SJSA1 (cell line): Measurements from ENCODE around the gene NEU2. TPM values are rescaled to one million over a fixed set of nuclear protein-coding genes. Genes with fewer than 3 reads are reported as not detected.
"Not testable (repeated sequence)": the region's sequence is repeated elsewhere in the genome, so short reads cannot be mapped to it uniquely, and the experiment has no call there.

Experiments used
- DNase-seq, 2 experiments: peaks; one replicate each; pipeline ENCODE4 v3.0.0-alpha.2; 2015 to 2020; ENCODE audit warnings: low spot score in 2 of 2, low read depth in 1 of 2
- H3K27ac ChIP-seq: fragments of 250-450 bp; sonication (Bioruptor Pico); 2 replicates; pipeline ENCODE4 v1.5.1; 2020; ENCODE audit warnings: mild to moderate bottlenecking, moderate library complexity
- H3K27me3 ChIP-seq: fragments of 250-450 bp; sonication (Bioruptor Pico); replicated peaks from 2 replicates; pipeline ENCODE4 v1.5.1; 2020; ENCODE audit warnings: mild to moderate bottlenecking, moderate library complexity
- H3K36me3 ChIP-seq: fragments of 250-450 bp; sonication (Bioruptor Pico); 2 replicates; pipeline ENCODE4 v1.5.1; 2020; ENCODE audit warnings: mild to moderate bottlenecking
- H3K4me1 ChIP-seq: fragments of 250-450 bp; sonication (Bioruptor Pico); replicated peaks from 2 replicates; pipeline ENCODE4 v1.6.1; 2021; ENCODE audit warnings: mild to moderate bottlenecking
- H3K4me3 ChIP-seq: fragments of 250-450 bp; sonication (Bioruptor Pico); 2 replicates; pipeline ENCODE4 v1.5.1; 2020; ENCODE audit warnings: mild to moderate bottlenecking
- H3K9me3 ChIP-seq: fragments of 250-450 bp; sonication (Bioruptor Pico); replicated peaks from 2 replicates; pipeline ENCODE4 v1.5.1; 2020; ENCODE audit warnings: mild to moderate bottlenecking
- total RNA-seq: library from RNA; depleted of rRNA; stranded (reverse); fragments of >200 nt; shearing (Covaris generic); gene quantifications from 2 replicates; pipeline ENCODE4 v1.2.3, GENCODE V29; 2014

NEU2 gene
- total RNA-seq, 1 experiment from 2014 or later = not detected

DNA sequence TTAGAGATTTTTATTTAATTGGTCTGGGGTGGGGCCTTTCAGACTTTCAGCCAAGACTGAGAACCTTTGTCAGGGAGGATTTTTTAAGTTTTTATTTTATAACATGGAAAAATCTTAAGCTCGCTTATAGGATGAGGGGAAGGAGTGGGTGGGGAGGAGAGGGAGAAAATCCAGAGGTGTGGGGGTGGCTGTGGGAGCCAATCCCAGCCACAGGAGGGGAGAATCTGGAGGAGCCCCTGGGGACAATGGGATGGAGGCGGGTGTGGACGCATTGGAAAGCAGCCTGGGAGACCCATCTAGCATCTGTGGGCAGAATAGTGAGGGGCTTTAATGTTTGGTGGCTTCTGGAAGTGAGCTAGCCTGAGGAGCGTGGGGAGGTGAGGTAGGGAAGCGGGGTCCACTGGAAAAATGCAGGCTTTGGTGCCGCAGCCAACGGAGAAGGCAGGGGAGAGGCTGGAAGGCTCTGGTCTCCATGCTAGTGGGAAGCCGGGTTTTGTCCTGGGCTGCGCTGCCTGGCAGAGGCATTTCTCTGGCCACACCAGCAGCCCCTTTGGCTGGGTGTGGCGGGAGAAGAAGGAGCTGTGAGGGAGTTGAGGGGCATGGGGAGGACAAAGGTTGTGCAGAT lies 16.2 kb downstream of the NEU2 start:
- H3K36me3 ChIP-seq = no peaks in the 10 kb centered on the region; the same call in 1 of the 2 replicates
- H3K9me3 ChIP-seq = no peaks in the 10 kb centered on the region
- no peak overlapping the region for H3K27ac ChIP-seq
- no peak overlapping the region for H3K4me3 ChIP-seq
- no peaks in the 10 kb centered on the region for H3K27me3 ChIP-seq
- no peak for DNase-seq
- no peaks in the 10 kb centered on the region for H3K4me1 ChIP-seq

DNA sequence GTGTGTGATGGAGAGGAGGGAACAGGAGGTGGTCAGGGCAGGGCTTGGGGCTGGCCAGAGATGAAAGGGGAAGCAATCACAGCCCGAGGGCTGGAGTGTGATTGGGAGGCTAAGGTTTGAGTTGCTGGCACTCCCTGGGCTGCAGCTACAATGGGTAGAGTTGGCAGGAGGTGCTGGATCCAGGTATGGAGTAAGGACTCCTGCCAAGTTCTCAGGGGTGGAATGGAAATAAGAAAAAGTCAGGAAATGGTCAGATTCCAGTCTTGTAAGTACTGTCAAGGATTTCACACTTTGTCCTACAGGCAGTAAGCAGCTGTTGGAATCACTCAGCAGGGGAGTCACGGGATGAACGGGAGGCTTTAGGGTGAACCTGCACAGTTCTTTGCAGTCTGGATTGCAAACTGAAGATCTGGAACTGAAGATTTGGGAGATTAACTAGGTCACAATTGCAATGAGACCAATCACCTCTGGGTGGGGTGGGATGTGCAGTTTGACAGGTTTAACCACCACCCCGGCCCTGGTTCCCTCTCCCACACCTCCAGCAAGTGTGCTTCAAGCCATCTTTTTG lies 16.8 kb downstream of the NEU2 start:
- Histone ChIP-seq H3K4me1 (peaks cover 2% of the 10 kb centered on the region; the same call in 1 of the 2 replicates), H3K27me3 (no peaks in the 10 kb centered on the region), H3K27ac (no peak overlapping the region), H3K36me3 (no peaks in the 10 kb centered on the region; the same call in 1 of the 2 replicates), H3K9me3 (no peaks in the 10 kb centered on the region), H3K4me3 (no peak overlapping the region)
- DNase-seq = no peak

DNA sequence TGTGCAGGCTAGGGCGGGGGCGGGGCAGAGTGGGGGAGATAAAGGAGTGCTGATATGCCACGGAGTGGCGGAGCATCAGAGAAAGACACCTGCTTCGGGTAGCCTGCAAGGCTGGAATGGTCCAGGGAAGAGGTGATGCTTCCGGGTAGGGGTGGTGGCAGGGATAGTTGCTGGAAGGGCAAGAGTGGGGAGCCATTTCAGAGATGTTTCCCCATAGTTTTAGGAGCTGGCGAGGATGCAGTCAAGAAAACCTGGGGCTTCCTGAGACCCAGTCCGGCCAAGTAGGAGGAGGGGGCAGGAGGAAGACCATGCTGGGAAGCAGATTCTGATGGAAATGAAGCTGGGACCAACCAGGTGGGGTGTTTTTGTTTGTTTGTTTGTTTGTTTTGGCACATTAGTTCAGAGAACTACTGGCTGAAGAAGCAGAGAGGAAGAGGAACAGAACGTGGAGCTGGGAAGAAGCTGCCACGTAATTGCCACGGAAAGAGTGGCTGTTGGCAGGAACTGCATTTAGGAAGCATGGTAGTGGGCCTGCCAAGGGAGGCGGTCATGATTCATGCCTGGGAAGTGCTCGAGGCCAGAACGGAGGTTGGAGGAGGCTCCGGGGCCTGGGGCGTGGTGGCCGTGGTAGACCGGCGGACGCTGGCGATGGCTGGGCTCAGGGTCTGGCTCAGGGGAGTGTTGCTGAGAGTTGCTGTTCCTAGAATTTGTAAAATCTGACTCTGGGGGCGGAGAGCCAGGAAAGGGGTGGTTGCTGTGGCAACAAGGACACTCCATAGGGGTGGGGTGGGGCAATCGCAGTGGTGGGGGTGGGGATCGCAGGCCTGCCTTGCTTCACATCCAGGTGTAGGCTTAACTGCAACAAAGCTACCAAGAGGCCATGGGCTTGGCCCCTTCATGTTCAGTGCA lies 19.0 kb downstream of the NEU2 start:
- no peak for DNase-seq
- Histone ChIP-seq H3K27ac (no peak overlapping the region), H3K9me3 (no peaks in the 10 kb centered on the region), H3K4me1 (peaks cover 9% of the 10 kb centered on the region; the same call in 1 of the 2 replicates), H3K27me3 (no peaks in the 10 kb centered on the region), H3K4me3 (no peak overlapping the region), H3K36me3 (no peaks in the 10 kb centered on the region)

DNA sequence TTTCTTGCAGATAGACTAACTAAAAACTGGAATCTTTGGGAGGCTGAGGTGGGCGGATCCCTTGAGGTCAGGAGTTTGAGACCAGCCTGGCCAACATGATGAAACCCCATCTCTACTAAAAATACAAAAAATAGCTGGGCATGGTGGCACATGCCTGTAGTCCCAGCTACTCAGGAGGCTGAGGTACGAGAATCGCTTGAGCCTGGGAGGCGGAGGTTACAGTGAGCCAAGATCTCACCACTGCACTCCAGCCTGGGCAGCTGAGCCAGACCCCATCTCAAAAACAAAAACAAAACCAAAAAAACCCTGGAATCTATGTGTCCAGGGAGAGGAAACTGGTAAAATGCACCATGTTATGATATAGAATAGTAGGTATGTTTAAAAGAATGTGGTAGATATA lies 20.0 kb downstream of the NEU2 start:
- H3K4me3 ChIP-seq, H3K4me1 ChIP-seq, H3K27me3 ChIP-seq, DNase-seq, H3K36me3 ChIP-seq, H3K27ac ChIP-seq, H3K9me3 ChIP-seq: not testable (repeated sequence)

DNA sequence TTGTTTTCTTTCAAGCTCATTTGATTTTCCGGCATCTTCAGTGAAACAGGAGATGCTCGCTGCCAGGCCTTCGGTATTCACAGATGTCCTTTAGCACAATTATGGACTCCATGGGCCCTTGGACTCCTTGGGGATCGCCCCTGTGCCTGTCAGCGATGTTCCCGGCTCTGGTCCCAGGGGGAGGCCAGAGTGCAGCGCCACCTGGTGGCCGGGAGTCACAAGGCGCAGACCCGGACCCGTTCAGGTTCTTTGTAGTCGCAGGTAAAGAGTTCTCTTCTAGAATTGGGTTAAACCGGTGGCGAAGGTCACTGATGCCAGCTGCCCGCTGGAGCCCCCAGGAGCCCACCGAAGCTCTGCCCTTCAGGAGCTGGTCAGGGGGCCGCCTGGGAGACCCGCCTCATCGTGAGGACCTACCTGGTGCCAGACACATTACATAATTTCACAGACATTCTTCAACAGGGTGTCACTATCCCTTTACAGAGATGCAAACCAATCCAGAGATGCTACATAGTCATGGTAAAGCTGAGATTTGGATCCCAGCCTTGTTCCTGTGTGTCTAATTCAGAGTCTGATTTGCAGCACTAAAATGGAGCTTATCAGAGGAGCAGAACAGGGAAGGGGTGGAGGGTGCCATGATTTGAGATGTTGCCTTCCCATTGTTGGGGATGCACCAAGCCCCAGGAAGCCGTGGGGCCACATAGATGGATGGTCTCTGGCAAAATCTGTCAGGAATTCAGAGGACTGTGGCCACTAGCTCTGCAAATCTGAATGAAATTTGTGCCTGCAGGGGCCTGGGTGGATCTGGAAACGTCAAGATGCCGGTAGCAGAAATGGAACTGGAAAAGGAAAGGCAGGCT lies 21.7 kb downstream of the NEU2 start:
- Histone ChIP-seq H3K4me1 (peaks cover 9% of the 10 kb centered on the region; the same call in 1 of the 2 replicates), H3K36me3 (no peaks in the 10 kb centered on the region), H3K9me3 (no peaks in the 10 kb centered on the region), H3K27me3 (no peaks in the 10 kb centered on the region), H3K4me3 (no peak overlapping the region), H3K27ac (no peak overlapping the region)
- DNase-seq = peak in 1 of 2 experiments; percentile 37

DNA sequence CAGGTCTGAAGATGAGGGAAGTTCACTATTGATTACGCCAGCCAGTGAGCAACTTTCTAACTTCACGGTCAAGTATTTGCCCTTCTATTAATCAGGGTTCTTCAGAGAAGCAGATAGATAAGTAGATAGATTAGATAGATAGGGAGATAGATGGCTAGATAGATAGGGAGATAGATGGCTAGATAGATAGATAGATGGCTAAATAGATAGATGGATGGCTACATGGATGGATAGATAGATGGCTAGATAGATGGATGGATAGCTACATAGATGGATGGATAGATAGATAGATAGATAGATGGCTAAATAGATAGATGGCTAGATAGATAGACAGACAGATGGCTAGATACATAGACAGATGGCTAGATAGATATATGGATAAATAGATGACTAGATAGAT lies 22.9 kb downstream of the NEU2 start:
- no peak for DNase-seq
- Histone ChIP-seq H3K27ac (no peak overlapping the region), H3K36me3 (no peaks in the 10 kb centered on the region)

DNA sequence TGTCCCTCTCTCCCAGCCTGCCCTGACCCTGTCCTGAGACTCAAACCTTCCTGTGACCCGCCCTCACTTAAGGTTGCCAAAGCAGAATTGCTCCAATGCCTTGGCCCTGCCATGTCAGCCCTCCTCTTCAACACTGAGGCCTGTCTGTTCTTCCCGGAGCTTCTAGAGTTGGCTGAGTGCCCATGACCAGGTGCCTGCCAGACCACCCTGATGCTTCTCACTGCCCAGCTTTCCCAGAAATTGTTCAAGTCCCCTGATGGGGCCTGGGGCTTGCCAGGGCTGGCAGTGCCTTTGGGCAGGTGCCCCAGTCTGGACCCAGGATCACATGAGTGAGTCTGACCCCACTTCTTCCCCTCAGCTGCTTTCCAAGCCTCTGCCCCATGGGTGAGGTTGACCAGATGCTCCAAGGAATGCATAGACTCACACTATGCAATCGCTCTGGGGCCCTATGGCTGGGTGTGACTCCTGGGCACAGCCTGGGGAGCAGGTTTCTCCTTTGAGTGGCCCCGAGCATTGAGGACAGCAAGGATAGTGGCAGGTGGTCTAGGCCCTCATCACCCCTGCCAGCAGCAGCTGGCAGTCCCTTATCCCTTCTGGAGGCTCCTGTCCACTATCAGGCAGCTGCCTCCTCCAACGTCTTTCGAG lies 24.6 kb downstream of the NEU2 start:
- no peak overlapping the region for H3K4me3 ChIP-seq
- no peaks in the 10 kb centered on the region for H3K9me3 ChIP-seq
- peaks cover 13% of the 10 kb centered on the region; the same call in 1 of the 2 replicates for H3K4me1 ChIP-seq
- DNase-seq = no peak
- no peak overlapping the region for H3K27ac ChIP-seq
- H3K36me3 ChIP-seq = no peaks in the 10 kb centered on the region
- no peaks in the 10 kb centered on the region for H3K27me3 ChIP-seq

More for the DNA sequence above, 22.9 kb downstream of the NEU2 start:
- Histone ChIP-seq H3K9me3 (no peaks in the 10 kb centered on the region), H3K4me3 (no peak overlapping the region), H3K27me3 (no peaks in the 10 kb centered on the region), H3K4me1 (peaks cover 9% of the 10 kb centered on the region; the same call in 1 of the 2 replicates)

DNA sequence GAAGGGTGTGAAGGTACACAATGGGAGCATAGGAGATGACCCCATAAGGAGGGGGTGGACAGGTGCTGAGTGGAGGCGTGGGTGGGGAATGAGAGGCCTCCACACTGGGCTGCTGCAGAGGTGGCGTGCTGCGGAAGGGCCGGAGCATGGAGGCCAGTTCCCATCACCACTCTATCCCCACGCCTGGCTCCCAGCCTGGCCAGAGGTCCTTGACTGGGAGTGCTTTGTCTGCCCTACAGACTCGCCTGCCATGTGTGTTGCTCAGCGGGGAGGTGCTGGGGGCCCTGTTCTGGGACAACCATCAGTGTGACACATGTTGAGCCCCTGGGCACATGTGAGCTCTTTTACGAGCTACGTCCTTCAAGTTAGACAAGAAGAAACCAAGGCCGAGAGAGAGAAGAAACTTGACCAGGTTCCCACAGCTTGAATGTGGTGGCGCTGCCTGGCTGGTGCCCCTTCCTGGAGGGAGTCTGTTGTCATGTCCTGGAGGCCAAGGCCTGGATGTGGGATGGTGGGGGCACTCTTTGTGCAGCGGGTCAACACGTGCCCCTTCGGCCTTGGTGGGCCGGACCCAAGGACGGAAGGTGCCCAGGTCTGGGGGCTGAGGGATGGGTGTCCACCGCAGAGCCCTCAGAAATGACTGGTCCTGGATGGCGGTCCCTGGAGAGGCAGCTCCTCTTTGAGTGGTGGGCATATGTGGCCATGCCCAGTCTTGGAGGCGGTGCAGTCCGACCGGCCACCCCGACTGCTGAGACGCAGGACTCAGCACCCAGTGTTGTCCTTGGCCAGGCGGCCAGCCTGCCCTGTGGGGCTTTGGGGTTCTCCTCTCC lies 26.5 kb downstream of the NEU2 start:
- no peak for DNase-seq
- Histone ChIP-seq H3K27ac (no peak overlapping the region), H3K9me3 (no peaks in the 10 kb centered on the region), H3K4me3 (no peak overlapping the region), H3K36me3 (no peaks in the 10 kb centered on the region), H3K27me3 (no peaks in the 10 kb centered on the region), H3K4me1 (peaks cover 13% of the 10 kb centered on the region; the same call in 1 of the 2 replicates)

DNA sequence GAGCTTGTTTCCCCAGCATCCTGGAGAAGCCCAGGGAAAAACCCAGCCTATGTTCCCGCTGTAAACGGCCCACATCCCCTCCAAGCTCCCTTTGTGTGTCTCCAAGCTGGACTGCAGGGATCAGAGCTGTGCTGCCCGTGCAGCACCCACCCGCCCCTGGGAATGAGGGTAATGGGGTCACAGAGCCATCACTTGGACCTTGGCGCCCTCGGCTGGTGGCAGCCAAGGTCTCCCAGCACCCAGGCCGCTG lies 27.0 kb downstream of the NEU2 start:
- Histone ChIP-seq H3K27ac (no peak overlapping the region), H3K36me3 (no peaks in the 10 kb centered on the region), H3K4me1 (peaks cover 9% of the 10 kb centered on the region; the same call in 1 of the 2 replicates), H3K27me3 (no peaks in the 10 kb centered on the region), H3K9me3 (no peaks in the 10 kb centered on the region), H3K4me3 (no peak overlapping the region)
- DNase-seq = no peak

DNA sequence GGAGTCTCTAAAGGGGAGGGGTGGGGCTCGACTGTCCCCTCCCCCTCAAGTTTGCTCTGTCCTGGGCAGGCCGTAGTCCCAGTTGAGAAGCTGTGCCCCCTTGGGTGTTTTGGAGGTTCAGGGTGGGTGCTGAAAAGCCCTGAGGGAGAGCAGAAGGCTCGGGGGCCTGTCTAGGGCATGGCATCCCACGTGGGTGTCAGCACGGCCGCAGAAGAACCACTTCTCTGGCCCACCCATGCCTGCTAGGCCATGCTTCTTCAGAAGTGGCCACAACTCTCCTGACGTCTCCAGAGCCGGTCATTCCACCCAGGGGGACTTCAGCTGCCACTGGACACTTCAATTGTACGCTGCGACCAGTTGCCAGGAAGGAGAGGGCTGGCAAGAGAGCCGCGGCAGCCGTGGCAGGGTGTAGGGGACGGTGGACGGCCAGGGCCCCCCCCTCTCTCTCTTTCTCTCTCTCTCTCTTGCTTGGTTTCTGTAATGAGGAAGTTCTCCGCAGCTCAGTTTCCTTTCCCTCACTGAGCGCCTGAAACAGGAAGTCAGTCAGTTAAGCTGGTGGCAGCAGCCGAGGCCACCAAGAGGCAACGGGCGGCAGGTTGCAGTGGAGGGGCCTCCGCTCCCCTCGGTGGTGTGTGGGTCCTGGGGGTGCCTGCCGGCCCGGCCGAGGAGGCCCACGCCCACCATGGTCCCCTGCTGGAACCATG lies 27.5 kb downstream of the NEU2 start, which contains the start of gene INPP5D:
INPP5D (plus strand) TSS at position 546 of the 704 bp plus-strand sequence; CDS start at position 683, 137 bp downstream.
- no peak for DNase-seq
- Histone ChIP-seq H3K27ac (no peak within 1 kb of the TSS), H3K4me3 (no peak within 1 kb of the TSS), H3K27me3 (no peaks in the 10 kb centered on the region), H3K4me1 (peaks cover 5% of the 10 kb centered on the region; the same call in 1 of the 2 replicates), H3K36me3 (no peaks in the 10 kb centered on the region), H3K9me3 (no peaks in the 10 kb centered on the region)

DNA sequence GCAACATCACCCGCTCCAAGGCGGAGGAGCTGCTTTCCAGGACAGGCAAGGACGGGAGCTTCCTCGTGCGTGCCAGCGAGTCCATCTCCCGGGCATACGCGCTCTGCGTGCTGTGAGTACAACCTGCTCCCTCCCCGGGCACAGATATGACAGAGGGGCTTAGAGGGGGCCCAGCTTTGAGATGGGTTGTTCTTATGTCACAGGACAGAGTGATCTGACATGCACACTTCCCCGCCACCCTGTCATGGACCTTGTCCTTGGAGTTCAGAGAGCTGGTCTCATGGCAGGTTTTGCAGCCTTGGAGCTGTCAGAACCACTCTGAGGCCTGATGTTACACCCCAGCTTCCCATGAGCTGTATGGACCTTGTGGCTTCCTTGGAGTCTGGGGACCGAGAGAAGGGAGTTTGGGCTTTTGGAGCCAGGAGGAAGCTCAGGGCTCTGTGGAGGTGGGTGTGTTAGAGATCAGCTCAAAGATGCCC lies 28.1 kb downstream of the NEU2 start:
- H3K27me3 ChIP-seq = no peaks in the 10 kb centered on the region
- H3K9me3 ChIP-seq = no peaks in the 10 kb centered on the region
- 0 out of 2 replicates have a peak, but pooled peaks cover 4% of the 10 kb centered on the region for H3K4me1 ChIP-seq
- H3K27ac ChIP-seq = no peak overlapping the region
- no peak overlapping the region for H3K4me3 ChIP-seq
- no peak for DNase-seq
- no peaks in the 10 kb centered on the region for H3K36me3 ChIP-seq
